NCI-H2227 (cell line): ENCODE measurements around the gene SRXN1.
"Not testable (repeated sequence)": the region's sequence is repeated elsewhere in the genome, so short reads cannot be mapped to it uniquely, and the experiment has no call there.

Source experiments
- DNase-seq: peaks from one replicate; lab custom pipeline; 2025; ENCODE audit not compliant: unreplicated experiment; lab: John Stamatoyannopoulos, UW

SRXN1 gene

GRCh38 chr20:653110-653589 lies at the start of gene SRXN1:
SRXN1 (minus strand) TSS chr20:653200; CDS start chr20:653185, 15 bp downstream.
- peak; percentile 87 for DNase-seq

- DNase-seq, result no peak
Observed at GRCh38 chr20:701401-702129, 48.6 kb upstream of the SRXN1 start.

- no peak for DNase-seq
Observed at GRCh38 chr20:699811-700338, 46.9 kb upstream of the SRXN1 start.

- no peak for DNase-seq
Observed at GRCh38 chr20:699342-699741, 46.3 kb upstream of the SRXN1 start.

- peak; percentile 66 for DNase-seq
Observed at GRCh38 chr20:698276-698675, 45.3 kb upstream of the SRXN1 start.

GRCh38 chr20:697826-698225 lies 44.8 kb upstream of the SRXN1 start:
- DNase-seq, result no peak

GRCh38 chr20:695165-695866 lies 42.3 kb upstream of the SRXN1 start:
- DNase-seq, result no peak

GRCh38 chr20:694496-694895 lies 41.5 kb upstream of the SRXN1 start:
- no peak for DNase-seq

- not testable (repeated sequence) for DNase-seq
Observed at GRCh38 chr20:693786-694185, 40.8 kb upstream of the SRXN1 start.

GRCh38 chr20:692044-692443 lies 39.0 kb upstream of the SRXN1 start:
- DNase-seq, result no peak

- DNase-seq, result no peak
Observed at GRCh38 chr20:689947-690346, 36.9 kb upstream of the SRXN1 start.

GRCh38 chr20:689348-689747 lies 36.3 kb upstream of the SRXN1 start:
- DNase-seq, result no peak

GRCh38 chr20:688809-689212 lies 35.8 kb upstream of the SRXN1 start:
- peak; percentile 81 for DNase-seq

- DNase-seq, result no peak
Observed at GRCh38 chr20:687468-688203, 34.6 kb upstream of the SRXN1 start.

- DNase-seq, result no peak
Observed at GRCh38 chr20:684676-685319, 31.8 kb upstream of the SRXN1 start.

GRCh38 chr20:682123-682522 lies 29.1 kb upstream of the SRXN1 start:
- peak; percentile 7 for DNase-seq

- DNase-seq, result no peak
Observed at GRCh38 chr20:680638-681187, 27.7 kb upstream of the SRXN1 start.

- DNase-seq, result no peak
Observed at GRCh38 chr20:677957-678356, 25.0 kb upstream of the SRXN1 start.

GRCh38 chr20:676967-677366 lies 24.0 kb upstream of the SRXN1 start:
- DNase-seq, result no peak

- peak; percentile 66 for DNase-seq
Observed at GRCh38 chr20:676315-676937, 23.4 kb upstream of the SRXN1 start.
